VCaP (cell line): ENCODE measurements around the gene CNOT6.

ENCODE experiments used
- H3K27ac ChIP-seq: fragments of 450-650 bp; 2 replicates; pipeline ENCODE4 v1.5.1; 2017
- TF ChIP-seq, protein P1 (sequence below): fragments of 450-650 bp; conservative IDR thresholded peaks from 2 replicates; pipeline ENCODE4 v1.5.1; 2017; ENCODE audit warnings: mild to moderate bottlenecking, moderate library complexity

Gene CNOT6

DNA sequence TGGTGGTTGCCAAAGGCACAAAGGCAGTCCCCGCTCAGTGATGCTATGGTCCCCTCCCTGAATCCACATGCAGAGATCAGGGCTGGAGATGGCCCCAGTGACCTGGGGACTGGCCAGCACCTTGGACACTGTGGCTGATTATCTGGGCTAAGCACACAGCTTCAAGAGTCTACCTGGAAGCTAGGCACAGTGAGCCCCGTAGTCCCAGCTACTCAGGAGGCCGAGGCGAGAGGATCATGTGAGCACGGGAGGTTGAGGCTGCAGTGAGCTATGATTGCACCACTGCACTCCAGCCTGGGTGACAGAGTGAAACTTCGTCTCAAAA is 105.4 kb downstream of the CNOT6 start:
- TF ChIP-seq, protein P1, sequence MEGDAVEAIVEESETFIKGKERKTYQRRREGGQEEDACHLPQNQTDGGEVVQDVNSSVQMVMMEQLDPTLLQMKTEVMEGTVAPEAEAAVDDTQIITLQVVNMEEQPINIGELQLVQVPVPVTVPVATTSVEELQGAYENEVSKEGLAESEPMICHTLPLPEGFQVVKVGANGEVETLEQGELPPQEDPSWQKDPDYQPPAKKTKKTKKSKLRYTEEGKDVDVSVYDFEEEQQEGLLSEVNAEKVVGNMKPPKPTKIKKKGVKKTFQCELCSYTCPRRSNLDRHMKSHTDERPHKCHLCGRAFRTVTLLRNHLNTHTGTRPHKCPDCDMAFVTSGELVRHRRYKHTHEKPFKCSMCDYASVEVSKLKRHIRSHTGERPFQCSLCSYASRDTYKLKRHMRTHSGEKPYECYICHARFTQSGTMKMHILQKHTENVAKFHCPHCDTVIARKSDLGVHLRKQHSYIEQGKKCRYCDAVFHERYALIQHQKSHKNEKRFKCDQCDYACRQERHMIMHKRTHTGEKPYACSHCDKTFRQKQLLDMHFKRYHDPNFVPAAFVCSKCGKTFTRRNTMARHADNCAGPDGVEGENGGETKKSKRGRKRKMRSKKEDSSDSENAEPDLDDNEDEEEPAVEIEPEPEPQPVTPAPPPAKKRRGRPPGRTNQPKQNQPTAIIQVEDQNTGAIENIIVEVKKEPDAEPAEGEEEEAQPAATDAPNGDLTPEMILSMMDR = no peak
- no peak overlapping the region for H3K27ac ChIP-seq

DNA sequence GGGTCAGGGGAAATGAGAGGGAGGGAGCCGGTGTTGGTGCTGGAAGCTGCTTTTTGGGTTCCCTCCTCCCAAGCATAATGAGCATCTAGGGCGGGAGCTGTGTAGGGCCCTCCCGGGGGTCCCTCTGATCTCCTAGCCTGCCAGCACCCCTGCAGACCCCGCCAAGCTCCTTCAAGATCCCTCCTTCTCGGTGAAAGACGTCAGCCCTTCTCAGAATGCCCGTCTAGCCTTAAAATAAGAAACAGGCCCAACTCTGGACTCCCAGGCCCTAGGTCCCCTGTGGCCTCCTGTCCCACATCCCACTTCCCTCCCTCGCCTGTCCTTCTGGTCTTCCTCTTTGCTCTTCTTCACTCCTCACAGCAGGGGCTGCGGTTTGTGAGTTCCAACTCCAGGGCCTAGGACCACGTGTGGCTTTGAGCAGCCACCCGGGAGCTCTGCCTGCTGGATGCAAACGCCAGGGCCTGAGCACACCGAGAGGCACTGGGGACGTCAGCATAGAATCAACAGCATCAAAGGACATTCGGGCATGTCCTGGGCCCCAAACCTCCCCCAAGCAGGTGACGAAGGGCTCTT is 105.9 kb downstream of the CNOT6 start:
- TF ChIP-seq, protein P1 = no peak

DNA sequence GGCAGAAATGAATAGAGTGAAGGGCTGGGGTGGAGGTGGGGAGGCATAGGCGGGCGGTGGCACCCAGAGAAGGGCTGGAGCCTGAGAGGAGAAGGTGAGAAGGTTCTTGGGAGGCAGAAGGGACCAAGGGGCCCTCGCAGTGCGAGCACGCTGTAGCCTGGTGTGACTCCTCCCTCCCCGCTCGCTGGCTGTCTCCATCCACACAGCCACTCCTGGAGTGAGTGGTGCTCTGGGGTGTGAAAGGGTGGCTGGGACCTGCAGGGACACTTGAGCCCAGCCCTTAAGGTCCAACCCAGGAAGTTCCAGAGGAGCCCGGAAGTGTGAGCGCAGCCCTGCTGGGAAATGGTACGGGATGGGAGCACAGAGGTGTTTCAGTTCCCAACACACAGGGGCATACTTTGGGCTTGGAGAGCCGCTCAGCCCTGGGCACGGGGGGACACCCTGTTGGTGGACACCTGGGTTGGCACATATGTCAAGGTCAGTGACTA is 106.4 kb downstream of the CNOT6 start:
- TF ChIP-seq, protein P1 = no peak
- no peak overlapping the region for H3K27ac ChIP-seq

More for the DNA sequence above, 105.9 kb downstream of the CNOT6 start:
- H3K27ac ChIP-seq = no peak overlapping the region

DNA sequence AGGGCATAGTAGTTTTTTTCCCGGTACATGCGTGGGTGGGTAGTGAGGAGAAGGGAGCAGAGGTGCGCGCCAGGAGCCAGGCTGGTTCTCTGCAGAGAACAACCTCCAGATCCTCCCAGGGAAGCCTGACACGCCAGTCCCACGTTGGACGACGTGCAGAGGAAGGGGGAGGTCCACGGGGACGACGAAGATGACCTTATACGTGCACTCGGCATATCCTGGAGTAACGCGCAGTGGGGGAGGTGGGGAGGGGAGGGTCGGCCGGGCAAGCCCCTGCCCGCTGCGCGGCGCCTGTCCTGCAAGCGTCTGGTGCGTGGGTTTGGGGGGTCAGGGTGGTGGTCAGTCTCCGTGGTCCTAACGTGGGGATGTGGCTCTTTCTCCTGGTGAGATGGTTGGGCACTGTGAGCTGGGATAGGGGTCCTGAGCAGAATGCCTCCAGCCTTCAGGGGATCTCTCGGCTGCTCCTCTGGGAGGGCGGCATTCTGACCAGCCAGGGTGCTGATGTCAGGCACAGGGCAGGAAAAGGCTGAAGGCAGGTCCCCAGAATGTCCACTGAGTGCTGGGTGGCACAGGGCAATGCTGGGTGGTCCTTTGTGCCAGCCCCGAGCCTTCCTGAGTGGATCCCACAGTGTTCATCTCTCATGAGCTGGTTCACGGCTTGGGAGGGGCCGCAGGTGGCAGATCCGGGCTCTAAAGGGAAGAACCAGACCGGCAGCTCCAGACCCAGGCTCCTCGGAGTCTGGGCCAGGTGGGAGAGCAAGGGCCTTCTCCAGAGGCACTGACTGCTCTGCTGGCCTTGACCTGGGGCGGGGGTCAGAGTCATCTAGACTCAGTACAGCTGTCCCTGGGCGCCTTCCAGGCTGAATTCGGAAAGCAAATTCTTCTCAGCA is 107.7 kb downstream of the CNOT6 start:
- no peak overlapping the region for H3K27ac ChIP-seq
- TF ChIP-seq, protein P1 = no peak

DNA sequence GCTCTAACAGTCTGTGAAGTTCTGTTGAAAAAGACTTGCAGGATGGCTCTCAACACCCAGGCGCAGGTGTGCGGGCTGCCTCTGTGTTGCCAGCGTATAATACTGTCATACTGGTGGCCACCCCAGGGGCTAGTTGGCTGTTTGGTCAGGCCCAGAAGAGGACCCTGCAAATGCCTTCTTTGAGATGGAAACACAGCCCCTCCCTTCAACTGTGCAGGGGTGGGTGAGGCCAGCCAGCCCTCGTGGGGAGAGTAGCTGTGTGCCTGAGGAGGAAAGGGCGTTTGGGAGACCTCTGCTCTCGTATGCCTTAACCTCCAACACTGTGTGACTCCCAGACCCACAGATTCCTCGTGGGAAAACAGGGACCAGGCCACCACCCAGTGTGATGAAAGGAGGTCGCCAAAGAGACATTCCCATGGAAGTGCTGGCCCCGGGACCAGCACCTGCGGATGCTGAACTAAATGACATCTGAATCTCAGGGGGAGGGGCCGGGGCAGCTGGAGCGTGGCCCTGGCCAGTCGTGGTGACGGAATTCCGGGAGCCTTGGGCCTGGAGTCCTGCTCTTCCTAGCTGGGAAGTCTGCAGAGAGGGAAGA is 108.4 kb downstream of the CNOT6 start:
- TF ChIP-seq, protein P1 = no peak
- H3K27ac ChIP-seq = no peak overlapping the region

DNA sequence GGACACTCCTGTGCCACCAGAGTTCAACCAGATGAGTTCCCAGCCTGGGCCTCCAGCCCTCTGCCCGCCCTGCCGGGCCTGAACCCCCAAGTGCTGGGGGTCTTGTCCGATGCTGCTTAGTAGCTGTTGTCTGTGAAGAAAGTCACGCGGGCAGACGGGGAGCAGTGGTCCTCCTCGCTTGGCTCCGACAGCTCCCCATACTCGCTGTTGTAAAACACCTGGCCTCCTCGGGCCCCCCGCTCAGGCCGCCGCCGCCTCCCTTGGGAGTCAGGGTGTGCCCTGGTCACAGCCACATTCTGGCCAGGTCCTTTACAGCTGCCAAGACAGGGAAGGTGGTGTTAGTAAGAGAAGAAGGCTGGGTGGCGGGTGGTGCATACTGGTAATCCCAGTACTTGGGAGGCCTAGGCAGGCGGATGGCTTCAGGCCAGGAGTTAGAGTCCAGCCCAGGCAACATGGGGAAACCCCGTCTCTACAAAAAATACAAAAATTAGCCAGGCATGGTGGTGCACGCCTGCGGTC is 109.0 kb downstream of the CNOT6 start:
- TF ChIP-seq, protein P1 = no peak
- H3K27ac ChIP-seq = no peak overlapping the region

DNA sequence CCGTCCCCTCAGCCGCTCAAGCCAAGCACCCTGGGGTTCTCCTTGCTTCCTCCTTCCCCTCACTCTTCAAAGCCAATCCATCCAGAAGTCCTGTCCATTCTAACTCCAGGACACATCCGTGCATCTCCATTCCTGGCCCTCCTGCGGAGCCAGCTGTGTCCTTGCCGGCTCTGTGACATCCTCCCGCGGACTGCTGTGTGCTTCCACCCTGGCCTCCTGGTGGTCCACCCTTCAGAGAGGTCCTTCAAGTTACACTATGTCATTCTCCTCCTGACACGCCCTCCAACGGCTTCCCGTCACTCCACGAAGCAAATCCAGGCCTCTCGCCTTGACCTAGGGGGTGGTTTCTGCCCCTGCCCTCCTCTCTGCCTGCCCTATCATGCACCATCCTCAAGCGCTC is 110.1 kb downstream of the CNOT6 start:
- no peak overlapping the region for H3K27ac ChIP-seq
- TF ChIP-seq, protein P1 = no peak
